Upper lobe of right lung (tissue), 1 donor: ENCODE measurements around the gene KCNQ5. TPM values are rescaled to one million over a fixed set of nuclear protein-coding genes. Genes with fewer than 3 reads are reported as not detected.

ENCODE experiments used
- ATAC-seq: fragments of 200-7000 bp; cut with Tn5 transposase; one replicate; pipeline ENCODE4 v1.9.1; 2020; ENCODE audit warnings: mild to moderate bottlenecking, moderate library complexity
- DNase-seq: peaks from one replicate; pipeline ENCODE4 v3.0.0-alpha.2; 2020
- H3K27ac ChIP-seq: fragments of 200-600 bp; one replicate; pipeline ENCODE4 v1.8.0; 2022
- H3K27me3 ChIP-seq: fragments of 200-600 bp; one replicate; pipeline ENCODE4 v1.8.0; 2022; ENCODE audit warnings: mild to moderate bottlenecking
- H3K36me3 ChIP-seq: fragments of 200-600 bp; one replicate; pipeline ENCODE4 v1.8.0; 2022
- H3K4me1 ChIP-seq: fragments of 200-600 bp; one replicate; pipeline ENCODE4 v1.8.0; 2022
- H3K4me3 ChIP-seq: fragments of 200-600 bp; one replicate; pipeline ENCODE4 v1.8.0; 2022; ENCODE audit warnings: mild to moderate bottlenecking
- H3K9me3 ChIP-seq: fragments of 200-600 bp; one replicate; pipeline ENCODE4 v1.8.0; 2022
- CTCF ChIP-seq: fragments of 200-600 bp; IDR thresholded peaks from one replicate; pipeline ENCODE4 v1.8.0; 2022; ENCODE audit warnings: antibody characterized with exemption
- intact Hi-C: fragments of 100-400 bp; cut with DNase I; formaldehyde crosslinking; loops from one replicate; pipeline ENCODE4 v1.11.0; 2022
- total RNA-seq: library from RNA; stranded (reverse); fragmentation: NEBNext Ultra II Directional; extraction: Animal tissue kit (Norgen Biotek cat#: 25700); gene quantifications from one replicate; pipeline ENCODE4 v1.2.1, GENCODE V29; 2021
- donor health status: DM: no; HTN: yes; CAD: no; lungs with severe emphysema.

KCNQ5 gene
- total RNA-seq, 1 donor from 2014 or later, result 1.3 TPM

- no peaks in the 10 kb centered on the region for H3K36me3 ChIP-seq
- TF ChIP-seq CTCF, result no peak
- H3K9me3 ChIP-seq, result no peaks in the 10 kb centered on the region
- H3K4me3 ChIP-seq, result peak overlapping the region; percentile 52
- intact Hi-C loops, result no loop called here
- no peak overlapping the region for H3K27ac ChIP-seq
- DNase-seq, result peak; percentile 67
- ATAC-seq, result peak; percentile 63
- H3K4me1 ChIP-seq, result peaks cover 29% of the 10 kb centered on the region
- peaks cover 6% of the 10 kb centered on the region for H3K27me3 ChIP-seq
Observed at GRCh38 chr6:72622094-72622940, 453 bp downstream of the KCNQ5 start.

GRCh38 chr6:72623808-72624207, 1.9 kb downstream of the KCNQ5 start:
- Histone ChIP-seq H3K27ac (no peak overlapping the region), H3K9me3 (no peaks in the 10 kb centered on the region), H3K36me3 (no peaks in the 10 kb centered on the region), H3K27me3 (peaks cover 6% of the 10 kb centered on the region), H3K4me1 (peaks cover 29% of the 10 kb centered on the region), H3K4me3 (no peak overlapping the region)
- no peak for TF ChIP-seq CTCF
- intact Hi-C loops, result no loop called here
- ATAC-seq, result no peak
- no peak for DNase-seq

GRCh38 chr6:72624557-72625160, 2.8 kb downstream of the KCNQ5 start:
- DNase-seq (no peak), ATAC-seq (no peak)
- H3K36me3 ChIP-seq, result no peaks in the 10 kb centered on the region
- peaks cover 28% of the 10 kb centered on the region for H3K4me1 ChIP-seq
- H3K9me3 ChIP-seq, result no peaks in the 10 kb centered on the region
- H3K27me3 ChIP-seq, result peaks cover 6% of the 10 kb centered on the region
- H3K4me3 ChIP-seq, result no peak overlapping the region
- TF ChIP-seq CTCF, result peak; percentile 57
- intact Hi-C loops, result no loop called here
- no peak overlapping the region for H3K27ac ChIP-seq

- H3K4me1 ChIP-seq, result peaks cover 13% of the 10 kb centered on the region
- no peak overlapping the region for H3K27ac ChIP-seq
- TF ChIP-seq CTCF, result no peak
- intact Hi-C loops, result no loop called here
- ATAC-seq (no peak), DNase-seq (no peak)
- no peaks in the 10 kb centered on the region for H3K36me3 ChIP-seq
- H3K27me3 ChIP-seq, result peaks cover 6% of the 10 kb centered on the region
- no peaks in the 10 kb centered on the region for H3K9me3 ChIP-seq
- no peak overlapping the region for H3K4me3 ChIP-seq
Observed at GRCh38 chr6:72626126-72626525, 4.3 kb downstream of the KCNQ5 start.

GRCh38 chr6:72627539-72627938, 5.7 kb downstream of the KCNQ5 start:
- DNase-seq, result no peak
- Histone ChIP-seq H3K4me3 (no peak overlapping the region), H3K4me1 (peaks cover 6% of the 10 kb centered on the region), H3K27me3 (peaks cover 6% of the 10 kb centered on the region), H3K36me3 (no peaks in the 10 kb centered on the region), H3K9me3 (no peaks in the 10 kb centered on the region), H3K27ac (no peak overlapping the region)
- intact Hi-C loops, result no loop called here
- ATAC-seq, result no peak
- TF ChIP-seq CTCF, result no peak
